HG02642 (cell line): ENCODE results near the gene COPS7B.
"Not testable (repeated sequence)": the region's sequence is repeated elsewhere in the genome, so short reads cannot be mapped to it uniquely, and the experiment has no call there.

Experiments used
- ATAC-seq: cut with Tn5 transposase; IDR thresholded peaks from one replicate; pipeline ENCODE4 v1.9.1; 2021; ENCODE audit warnings: mild to moderate bottlenecking; ENCODE audit not compliant: unreplicated experiment, poor library complexity

Gene COPS7B

GRCh38 chr2:231786177-231786916 is at the start of gene COPS7B:
Gene COPS7B (plus strand): TSS chr2:231786445. CDS start chr2:231788571, 2,126 bp downstream.
- ATAC-seq = peak; percentile 66

DNA sequence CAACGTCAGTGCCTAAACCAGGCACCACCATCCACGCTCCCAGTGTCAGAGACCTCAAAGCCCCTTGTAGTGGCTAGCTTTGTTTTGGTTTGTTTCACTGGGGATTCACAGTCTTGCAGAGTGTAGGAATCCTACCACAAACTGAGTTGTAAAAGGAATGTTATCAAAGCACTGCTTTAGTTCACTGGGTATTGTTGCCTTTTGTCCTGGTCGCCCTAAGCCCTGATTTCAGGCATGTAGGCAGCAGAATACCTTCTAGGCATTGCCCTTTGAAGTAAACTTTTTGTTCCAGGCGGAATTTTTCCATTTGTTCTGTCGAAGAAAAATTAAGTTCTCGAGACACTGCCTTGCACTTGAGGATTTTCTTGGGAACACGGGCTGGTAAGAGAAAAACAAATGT is 48.5 kb upstream of the COPS7B start:
- no peak for ATAC-seq

GRCh38 chr2:231743376-231744116 is 42.7 kb upstream of the COPS7B start:
- ATAC-seq = no peak

DNA sequence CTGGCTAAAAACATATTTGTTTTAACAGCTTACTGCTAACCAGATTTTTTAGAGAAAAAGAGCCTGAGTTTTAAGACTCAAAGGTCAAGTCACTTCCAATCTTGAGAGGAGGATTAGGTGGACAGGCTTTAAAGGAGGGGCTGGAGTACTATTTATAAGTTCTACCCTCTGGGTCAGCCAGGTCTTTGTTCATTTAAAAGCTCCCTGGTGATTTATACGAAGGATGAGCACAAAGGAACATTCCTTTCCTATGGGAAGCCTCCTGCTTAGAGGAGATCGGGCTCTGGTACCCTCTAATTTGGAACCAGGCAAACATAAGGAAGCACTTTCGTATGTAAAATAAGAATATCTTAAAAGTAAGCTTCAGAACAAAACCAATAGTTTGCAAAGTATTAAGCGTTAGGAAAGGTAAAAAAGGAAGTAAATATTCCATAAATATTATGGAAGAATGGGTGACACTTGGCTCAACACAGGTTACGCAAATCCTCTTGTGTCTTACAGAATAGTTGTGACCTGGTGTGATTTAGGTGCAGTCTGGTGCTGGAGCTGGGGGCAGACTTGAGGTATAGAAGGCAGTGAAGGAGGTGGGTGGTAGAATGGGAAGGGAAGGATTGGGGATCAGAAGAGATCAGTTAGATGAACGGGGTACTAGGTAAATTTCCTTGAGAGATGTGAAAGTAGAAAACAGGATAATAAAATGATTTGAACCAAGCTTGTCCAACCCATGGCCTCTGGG is 40.8 kb upstream of the COPS7B start:
- ATAC-seq = no peak

DNA sequence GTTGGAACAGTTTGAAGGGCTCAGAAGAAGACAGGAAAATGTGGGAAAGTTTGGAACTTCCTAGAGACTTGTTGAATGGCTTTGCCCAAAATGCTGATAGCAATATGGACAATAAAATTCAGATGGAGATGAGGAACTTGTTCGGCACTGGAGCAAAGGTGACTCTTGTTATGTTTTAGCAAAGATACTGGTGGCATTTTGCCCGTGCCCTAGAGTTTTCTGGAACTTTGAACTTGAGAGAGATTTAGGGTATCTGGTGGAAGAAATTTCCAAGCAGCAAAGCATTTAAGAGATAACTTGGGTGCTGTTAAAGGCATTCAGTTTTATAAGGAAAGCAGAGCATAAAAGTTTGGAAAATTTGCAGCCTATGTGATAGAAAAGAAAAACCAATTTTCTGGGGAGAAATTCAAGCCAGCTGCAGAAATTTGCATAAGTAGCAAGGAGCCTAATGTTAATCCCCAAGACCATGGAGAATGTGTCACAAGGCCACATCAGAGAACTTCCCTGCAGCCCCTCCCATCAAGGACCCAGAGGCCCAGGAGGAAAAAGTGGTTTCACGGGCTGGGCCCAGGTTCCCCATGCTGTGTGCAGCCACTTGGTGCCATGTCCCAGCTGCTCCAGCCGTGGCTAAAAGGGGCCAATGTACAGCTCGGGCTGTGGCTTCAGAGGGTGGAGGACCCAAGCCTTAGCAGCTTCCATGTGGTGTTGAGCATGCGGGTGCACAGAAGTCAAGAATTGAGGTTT is 37.9 kb upstream of the COPS7B start:
- ATAC-seq = not testable (repeated sequence)

DNA sequence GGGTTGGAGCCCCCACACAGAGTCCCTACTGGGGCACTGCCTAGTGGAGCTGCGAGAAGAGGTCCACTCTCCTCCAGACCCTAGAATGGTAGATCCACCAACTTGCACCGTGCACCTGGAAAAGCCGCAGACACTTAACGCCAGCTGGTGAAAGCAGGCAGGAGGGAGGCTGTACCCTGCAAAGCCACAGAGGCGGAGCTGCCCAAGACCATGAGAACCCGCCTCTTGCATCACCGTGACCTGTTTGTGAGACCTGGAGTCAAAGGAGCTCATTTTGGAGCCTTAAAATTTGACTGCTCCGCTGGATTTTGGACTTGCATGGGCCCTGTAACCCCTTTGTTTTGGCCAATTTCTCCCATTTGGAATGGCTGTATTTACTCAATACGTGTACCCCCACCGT is 37.2 kb upstream of the COPS7B start:
- ATAC-seq = not testable (repeated sequence)

DNA sequence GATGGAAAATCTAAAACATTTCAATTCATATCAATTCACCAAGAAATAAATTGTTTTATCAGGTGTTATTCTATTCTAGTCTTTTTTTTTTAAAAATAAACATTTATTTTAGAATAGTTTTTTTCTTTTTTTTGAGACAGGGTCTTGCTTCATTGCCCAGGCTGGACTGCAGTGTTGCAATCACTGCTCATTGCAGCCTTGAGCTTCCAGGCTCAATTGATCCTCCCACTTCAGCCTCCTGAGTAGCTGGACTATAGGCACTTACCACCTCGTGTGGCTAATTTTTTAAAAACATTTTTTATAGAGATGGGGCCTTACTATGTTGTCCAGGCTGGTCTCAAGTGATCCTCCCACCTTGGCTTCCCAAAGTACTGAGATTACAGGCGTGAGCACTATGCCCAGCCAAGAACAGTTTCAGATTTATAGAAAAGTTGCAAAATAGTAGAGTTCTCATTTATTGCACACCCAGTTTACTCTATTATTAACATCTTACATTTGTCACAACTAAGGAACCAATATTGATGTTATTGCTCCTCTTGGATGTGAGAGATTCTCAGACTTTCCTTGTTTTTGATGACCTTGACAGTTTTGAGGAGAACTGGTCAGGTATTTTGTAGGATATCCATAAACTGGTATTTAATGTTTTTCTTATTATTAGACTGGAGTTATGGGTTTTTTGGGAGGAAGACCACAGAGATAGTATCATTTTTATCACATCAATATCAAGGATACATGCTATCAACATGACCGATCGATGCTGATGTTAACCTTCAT is 35.0 kb upstream of the COPS7B start:
- no peak for ATAC-seq

GRCh38 chr2:231752061-231752460 is 34.2 kb upstream of the COPS7B start:
- ATAC-seq = no peak

DNA sequence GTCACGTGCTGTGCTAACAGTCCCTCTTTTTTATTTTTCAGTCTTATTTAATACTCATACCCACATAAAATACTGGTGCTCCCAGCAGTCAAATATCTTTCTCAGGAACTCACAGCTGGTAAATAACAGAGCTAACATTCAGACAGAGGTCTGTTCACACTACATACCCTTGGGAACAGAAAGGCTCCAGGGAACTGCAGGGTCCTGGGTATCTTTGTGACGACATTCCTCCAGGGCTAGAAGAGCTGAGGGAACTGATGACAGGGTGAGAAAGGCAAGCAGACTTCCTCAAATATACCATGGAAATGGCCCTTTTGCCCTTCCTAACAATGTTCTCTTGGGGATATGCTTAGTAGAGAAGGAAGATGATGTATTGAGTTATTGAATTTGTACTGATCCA is 24.5 kb upstream of the COPS7B start:
- ATAC-seq = no peak

GRCh38 chr2:231764124-231764523 is 22.1 kb upstream of the COPS7B start:
- no peak for ATAC-seq

DNA sequence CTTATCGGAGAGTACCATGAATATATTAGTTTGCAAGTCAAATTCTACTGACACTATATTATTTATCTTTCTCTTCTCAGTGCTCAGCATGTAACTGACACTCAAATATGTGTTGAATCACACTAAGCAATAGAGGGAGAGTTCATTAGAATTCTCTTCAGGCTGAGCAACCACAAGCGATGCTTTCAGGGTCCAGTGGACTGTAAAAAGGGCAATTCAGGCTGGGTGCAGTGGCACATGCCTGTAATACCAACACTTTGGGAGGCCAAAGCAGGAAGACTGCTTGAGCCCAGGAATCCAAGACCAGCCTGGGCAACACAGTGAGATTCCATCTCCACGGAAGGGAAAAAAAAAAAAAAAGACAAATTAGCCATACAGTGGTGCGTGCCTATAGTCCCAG is 21.5 kb upstream of the COPS7B start:
- no peak for ATAC-seq

GRCh38 chr2:231765496-231765929 is 20.7 kb upstream of the COPS7B start:
- ATAC-seq = no peak

DNA sequence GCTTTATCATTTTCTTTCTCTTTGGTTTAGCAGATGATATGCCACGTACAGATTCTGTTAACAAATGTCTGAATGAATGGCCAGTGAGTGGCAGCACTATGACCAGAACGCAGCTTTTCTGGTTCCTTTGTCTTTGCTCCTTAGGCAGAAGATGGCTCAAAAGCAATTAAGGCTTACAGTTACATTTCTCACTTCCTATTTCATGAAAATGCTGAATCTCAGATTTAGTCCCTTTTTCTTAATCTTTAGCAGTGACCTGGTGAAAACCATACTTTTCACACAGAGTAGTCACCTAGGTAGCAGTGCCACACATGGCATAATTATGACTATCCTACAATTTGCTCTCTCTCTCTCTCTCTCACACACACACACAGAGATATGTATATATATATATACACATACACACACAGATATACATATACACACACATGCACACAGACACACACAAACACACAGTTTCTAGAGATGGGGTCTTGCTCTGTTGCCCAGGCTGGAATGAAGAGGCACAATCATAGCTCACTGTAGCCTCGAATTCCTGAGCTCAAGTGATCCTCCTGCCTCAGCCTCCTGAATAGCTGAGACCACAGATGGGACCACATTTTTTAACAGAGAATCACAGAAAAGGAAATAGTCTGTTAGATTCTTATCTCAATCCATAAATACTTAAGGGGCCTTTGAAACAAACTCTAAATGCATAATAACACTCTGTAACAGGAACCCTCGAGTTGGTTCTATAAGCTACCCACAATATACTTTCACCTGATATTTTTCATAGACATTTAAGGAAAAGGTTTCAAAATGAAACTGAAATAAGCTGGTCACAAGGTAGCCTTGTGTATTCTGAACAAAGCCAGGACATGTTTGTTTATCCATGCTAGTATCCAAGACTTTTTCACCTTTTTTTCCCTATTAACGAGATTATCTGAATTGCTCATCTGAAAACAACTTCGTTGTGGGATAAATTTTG is 16.8 kb upstream of the COPS7B start:
- no peak for ATAC-seq

DNA sequence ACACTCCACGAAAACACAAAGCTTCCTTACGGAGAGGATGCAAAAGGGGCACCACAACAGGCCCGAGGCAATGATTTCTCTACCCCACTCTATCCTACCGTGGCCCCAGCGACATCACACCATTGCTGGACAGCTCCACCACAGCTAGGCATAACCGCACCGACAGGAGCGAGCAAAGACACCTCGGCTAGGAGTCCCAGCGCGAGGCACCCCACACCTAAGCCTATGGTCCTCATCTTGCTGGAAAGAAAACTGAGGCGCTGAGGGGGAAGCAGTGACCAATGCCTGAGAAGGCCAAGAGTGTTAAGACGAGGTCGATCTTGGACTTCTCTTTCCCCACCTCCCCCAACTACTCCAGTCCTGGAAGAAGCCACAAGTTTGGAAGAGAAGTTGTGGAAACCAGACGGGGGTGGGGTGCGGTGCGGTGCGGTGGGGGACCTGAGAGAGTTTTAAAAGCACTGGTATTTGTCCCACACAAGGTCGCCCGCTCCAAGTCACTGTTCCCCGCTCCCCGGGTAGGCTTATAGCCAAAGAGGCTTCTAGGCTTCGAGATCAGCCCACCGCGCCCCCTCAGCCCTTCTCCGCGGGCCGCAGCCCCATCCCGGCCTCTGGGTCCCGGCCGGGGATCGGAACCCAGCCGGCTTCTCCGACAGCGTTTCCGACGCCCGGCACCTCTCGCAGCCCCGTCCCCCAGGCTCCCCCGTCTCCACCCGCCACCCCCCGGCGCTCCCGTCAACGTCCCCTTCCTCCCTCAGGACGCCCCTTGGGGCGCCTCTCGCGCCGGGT is 5.9 kb upstream of the COPS7B start:
- ATAC-seq = no peak

GRCh38 chr2:231780909-231781797 is 5.1 kb upstream of the COPS7B start, which contains the start of gene PDE6D:
Gene PDE6D (minus strand): TSS chr2:231781282. CDS start chr2:231781114, 168 bp downstream.
- ATAC-seq = peak; percentile 93

DNA sequence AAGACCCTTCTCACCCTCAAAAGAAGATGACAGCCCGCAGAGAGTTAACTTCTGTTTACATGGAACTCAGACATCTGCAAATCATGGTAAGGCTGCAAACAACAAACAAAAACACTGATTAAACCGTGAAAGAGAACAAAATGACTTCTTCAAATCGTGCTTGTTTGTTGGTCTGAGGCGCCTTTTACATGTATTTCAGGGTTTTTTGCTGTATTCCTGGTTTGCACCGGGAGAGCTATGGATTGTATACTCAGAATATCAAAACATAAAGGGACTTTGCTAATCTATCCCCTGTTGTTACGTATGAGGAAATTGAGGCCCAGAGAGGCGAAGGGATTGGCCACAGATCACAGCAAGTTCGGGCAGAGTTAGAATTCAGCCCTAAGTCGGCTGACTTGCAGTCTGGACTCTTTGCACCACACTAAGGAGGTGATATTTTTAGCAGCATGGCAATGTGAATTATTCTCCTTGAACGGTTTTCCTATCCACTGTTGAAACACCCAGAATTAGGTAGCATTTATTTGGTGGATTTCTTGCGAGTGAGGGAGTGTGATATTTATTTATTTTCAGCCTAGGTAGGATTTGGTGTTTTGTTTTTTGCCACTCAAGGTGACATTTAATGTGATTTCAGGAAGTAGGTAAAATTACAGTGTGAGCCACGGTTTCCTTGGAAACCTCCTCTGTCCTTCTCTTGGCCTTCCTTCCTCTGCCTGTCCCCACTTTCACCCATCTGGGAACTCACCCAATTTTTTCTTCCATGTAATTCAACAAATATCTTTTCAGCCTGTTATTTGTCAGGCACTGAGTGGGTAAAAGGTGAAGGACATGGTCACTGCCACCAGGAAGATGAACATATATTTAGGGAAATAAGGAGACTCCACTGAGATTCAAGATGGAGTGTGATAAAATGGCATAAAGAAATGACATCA is 4.2 kb upstream of the COPS7B start:
- ATAC-seq = no peak
